ENCODE results near the gene P2RX5. TPM values are rescaled to one million over a fixed set of nuclear protein-coding genes. Genes with fewer than 3 reads are reported as not detected.

Gene P2RX5, protein sequence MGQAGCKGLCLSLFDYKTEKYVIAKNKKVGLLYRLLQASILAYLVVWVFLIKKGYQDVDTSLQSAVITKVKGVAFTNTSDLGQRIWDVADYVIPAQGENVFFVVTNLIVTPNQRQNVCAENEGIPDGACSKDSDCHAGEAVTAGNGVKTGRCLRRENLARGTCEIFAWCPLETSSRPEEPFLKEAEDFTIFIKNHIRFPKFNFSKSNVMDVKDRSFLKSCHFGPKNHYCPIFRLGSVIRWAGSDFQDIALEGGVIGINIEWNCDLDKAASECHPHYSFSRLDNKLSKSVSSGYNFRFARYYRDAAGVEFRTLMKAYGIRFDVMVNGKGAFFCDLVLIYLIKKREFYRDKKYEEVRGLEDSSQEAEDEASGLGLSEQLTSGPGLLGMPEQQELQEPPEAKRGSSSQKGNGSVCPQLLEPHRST
- 0.69 and 1.3 TPM in 2 replicates for total RNA-seq (ENCODE audit: low replicate concordance)
- long read RNA-seq = 0 reads

DNA sequence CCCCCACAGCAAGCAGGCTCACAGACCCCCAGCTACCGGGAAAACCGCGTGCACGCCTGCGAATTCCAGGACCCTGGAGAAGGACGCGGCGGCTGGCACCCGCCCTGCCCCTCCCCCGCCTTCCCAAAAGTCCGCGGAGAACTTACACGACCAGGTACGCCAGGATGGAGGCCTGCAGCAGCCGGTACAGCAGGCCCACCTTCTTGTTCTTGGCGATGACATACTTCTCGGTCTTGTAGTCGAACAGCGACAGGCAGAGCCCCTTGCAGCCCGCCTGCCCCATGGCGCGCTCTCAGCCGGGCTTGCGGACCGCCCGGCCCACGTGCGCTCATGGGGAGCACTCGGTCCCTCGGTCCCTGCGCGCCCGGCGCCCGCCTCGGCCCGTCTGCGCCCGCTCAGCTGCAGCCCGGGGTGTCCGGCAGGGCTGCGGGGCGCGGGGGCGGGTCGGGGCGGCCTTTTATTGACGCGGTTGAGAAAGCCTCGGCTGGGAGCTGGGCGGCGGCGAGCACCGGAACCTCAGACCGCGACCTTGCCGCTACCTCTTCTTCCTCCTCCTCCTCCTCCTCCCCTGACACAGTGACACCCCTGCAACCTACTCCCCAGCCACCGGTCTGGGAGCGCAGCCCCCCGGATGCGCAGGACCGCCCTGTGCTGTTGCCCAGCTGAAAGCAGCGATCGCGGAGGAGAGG lies at the start of gene P2RX5:
Gene P2RX5 (minus strand): TSS at position 433 of the 689 bp plus-strand sequence. CDS start 150 bp downstream, at position 283.
- H3K4me1 Mint-ChIP-seq (ENCODE audit: unreplicated experiment) = no peaks in the 10 kb centered on the region
- no peak for DNase-seq (ENCODE audit: extremely low spot score, unreplicated experiment)
- TF ChIP-seq, protein P1, sequence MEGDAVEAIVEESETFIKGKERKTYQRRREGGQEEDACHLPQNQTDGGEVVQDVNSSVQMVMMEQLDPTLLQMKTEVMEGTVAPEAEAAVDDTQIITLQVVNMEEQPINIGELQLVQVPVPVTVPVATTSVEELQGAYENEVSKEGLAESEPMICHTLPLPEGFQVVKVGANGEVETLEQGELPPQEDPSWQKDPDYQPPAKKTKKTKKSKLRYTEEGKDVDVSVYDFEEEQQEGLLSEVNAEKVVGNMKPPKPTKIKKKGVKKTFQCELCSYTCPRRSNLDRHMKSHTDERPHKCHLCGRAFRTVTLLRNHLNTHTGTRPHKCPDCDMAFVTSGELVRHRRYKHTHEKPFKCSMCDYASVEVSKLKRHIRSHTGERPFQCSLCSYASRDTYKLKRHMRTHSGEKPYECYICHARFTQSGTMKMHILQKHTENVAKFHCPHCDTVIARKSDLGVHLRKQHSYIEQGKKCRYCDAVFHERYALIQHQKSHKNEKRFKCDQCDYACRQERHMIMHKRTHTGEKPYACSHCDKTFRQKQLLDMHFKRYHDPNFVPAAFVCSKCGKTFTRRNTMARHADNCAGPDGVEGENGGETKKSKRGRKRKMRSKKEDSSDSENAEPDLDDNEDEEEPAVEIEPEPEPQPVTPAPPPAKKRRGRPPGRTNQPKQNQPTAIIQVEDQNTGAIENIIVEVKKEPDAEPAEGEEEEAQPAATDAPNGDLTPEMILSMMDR (conservative IDR thresholded peaks at IDR 0.05) = no peak
- peaks cover 66% of the 10 kb centered on the region for H3K27me3 Mint-ChIP-seq
- H3K27ac Mint-ChIP-seq = no peak within 1 kb of the TSS
- H3K4me3 Mint-ChIP-seq = peak within 1 kb of the TSS; percentile 80
- no peaks in the 10 kb centered on the region for H3K9me3 Mint-ChIP-seq
- H3K36me3 Mint-ChIP-seq = no peaks in the 10 kb centered on the region

DNA sequence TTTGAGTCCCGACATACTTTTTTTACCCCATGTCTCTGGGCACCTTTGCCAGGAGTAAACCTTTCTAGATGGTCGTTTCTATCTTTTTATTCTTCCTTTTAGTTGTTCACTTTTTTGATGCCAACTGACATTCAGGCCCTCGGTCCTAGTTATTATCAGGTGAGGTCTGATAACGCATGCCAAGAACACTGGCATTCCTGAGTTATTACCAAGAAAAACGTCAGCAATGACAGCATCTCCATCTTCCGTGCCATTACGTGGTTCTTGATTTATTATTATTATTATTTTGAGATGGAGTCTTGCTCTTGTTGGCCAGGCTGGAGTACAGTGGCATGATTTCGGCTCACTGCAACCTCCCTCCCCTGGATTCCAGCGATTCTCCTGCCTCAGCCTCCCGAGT lies 49.1 kb upstream of the P2RX5 start:
- TF ChIP-seq, protein P1 (conservative IDR thresholded peaks at IDR 0.05) = no peak
- H3K9me3 Mint-ChIP-seq = no peaks in the 10 kb centered on the region

DNA sequence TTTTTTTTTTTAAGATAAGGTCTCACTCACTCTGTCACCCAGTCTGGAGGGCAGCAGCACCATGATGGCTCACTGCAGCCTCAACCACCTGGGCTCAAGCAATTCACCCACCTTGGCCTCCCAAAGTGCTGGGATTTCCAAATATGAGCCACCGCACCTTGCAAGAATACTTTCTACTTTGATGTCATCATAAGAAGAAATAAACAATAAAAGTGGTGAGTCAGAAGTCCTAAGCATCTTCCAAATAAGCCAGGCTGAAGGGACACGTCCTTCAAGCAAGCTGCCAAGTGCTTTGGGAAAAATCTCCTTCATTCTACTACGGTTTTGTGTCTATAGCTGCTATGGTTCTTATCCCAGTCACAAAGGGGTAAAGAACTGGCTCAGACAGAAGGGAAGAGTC lies 48.1 kb upstream of the P2RX5 start:
- H3K4me1 Mint-ChIP-seq (ENCODE audit: unreplicated experiment) = peaks cover 2% of the 10 kb centered on the region
- H3K36me3 Mint-ChIP-seq = no peaks in the 10 kb centered on the region
- TF ChIP-seq, protein P1 (conservative IDR thresholded peaks at IDR 0.05) = no peak
- no peak overlapping the region for H3K27ac Mint-ChIP-seq
- no peaks in the 10 kb centered on the region for H3K9me3 Mint-ChIP-seq
- no peak for DNase-seq (ENCODE audit: extremely low spot score, unreplicated experiment)
- H3K27me3 Mint-ChIP-seq = no peaks in the 10 kb centered on the region
- H3K4me3 Mint-ChIP-seq = no peak overlapping the region

More for the DNA sequence above, 49.1 kb upstream of the P2RX5 start:
- Mint-ChIP-seq H3K27ac (no peak overlapping the region), H3K27me3 (no peaks in the 10 kb centered on the region), H3K4me1 (ENCODE audit: unreplicated experiment) (no peaks in the 10 kb centered on the region), H3K36me3 (no peaks in the 10 kb centered on the region), H3K4me3 (no peak overlapping the region)
- DNase-seq (ENCODE audit: extremely low spot score, unreplicated experiment) = no peak

DNA sequence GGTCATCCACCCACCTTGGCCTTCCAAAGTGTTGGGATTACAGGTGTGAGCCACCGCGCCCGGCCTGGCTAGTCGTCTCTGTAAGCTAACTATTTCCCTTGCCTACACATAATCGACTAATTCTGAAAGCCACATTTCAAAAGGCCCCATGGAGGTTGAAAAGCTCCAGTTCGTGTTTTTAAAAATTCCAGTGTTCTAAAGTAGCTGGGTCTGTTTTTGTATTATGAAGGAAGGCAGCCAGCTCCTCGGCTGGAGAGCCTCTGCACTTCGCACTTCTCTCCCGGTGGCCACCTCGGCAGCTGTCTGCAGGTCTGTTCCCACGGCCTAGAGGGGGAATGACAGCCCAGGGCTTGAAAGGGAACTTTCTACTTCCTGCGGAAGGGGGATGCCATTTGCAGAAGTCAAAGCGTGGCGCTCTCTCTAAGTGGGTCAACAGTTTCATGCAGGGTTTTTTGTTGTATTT lies 44.7 kb upstream of the P2RX5 start:
- DNase-seq (ENCODE audit: extremely low spot score, unreplicated experiment) = no peak
- Mint-ChIP-seq H3K27ac (no peak overlapping the region), H3K4me3 (no peak overlapping the region), H3K36me3 (no peaks in the 10 kb centered on the region), H3K27me3 (peaks cover 6% of the 10 kb centered on the region), H3K4me1 (ENCODE audit: unreplicated experiment) (peaks cover 15% of the 10 kb centered on the region), H3K9me3 (no peaks in the 10 kb centered on the region)
- TF ChIP-seq, protein P1 (conservative IDR thresholded peaks at IDR 0.05) = no peak

DNA sequence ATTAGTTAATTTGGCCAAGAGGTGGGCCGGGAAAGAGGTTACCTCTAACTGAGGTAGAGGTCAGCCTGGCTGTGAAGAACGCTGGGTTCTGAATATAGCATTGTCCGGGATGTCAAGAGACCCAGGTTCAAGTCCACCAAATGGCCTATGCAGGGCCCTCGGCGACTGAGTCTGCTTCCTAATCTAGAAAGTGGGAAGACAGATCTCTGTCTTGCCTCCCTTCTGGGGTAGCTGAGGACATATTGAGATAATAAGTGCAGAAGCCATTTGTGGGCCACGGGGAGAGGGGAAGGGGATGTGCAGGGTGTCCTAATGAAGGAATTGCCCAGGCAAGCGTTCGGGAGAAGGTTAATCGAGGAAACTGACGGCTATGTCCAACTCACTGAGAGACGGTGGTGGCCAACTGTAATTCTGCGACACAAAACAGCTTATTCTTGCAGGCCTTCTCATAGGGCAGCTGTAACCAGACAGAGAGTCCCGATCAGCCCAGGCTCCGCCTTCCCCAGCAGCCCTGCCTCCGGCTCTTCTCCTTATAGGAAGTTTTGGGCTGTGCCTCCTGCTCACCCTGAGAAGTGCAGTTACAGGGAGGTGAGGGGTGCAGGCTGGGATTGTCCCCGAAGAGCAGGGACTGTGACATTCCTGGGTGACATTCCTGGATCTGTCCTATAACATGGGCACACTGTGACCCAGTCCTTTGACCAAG lies 43.6 kb upstream of the P2RX5 start:
- Mint-ChIP-seq H3K4me3 (no peak overlapping the region), H3K36me3 (no peaks in the 10 kb centered on the region), H3K27ac (peak overlapping the region; percentile 73), H3K27me3 (peaks cover 6% of the 10 kb centered on the region), H3K4me1 (ENCODE audit: unreplicated experiment) (peaks cover 15% of the 10 kb centered on the region), H3K9me3 (no peaks in the 10 kb centered on the region)
- DNase-seq (ENCODE audit: extremely low spot score, unreplicated experiment) = no peak
- TF ChIP-seq, protein P1 (conservative IDR thresholded peaks at IDR 0.05) = no peak

Measured in type B pancreatic cell (in vitro differentiated cells).